OCI-LY7 (cell line): ENCODE data around the gene LYRM4. TPM values are rescaled to one million over a fixed set of nuclear protein-coding genes. Genes with fewer than 3 reads are reported as not detected.

ENCODE experiments used
- BruUV-seq: library from RNA; stranded (reverse); fragments of 400-500 nt; replicated peaks from 2 replicates; lab custom pipeline; 2021; lab: Mats Ljungman, UMichigan
- CTCF ChIA-PET: fragments of 300-600 bp; sonication (Branson Sonifier 250); formaldehyde crosslinking; loops from one replicate; lab custom pipeline; 2022; ENCODE audit warnings: antibody characterized with exemption; ENCODE audit not compliant: unreplicated experiment; lab: Charles Lee
- POLR2A ChIA-PET: fragments of 300-600 bp; sonication (Branson Sonifier 250); formaldehyde crosslinking; loops from one replicate; lab custom pipeline; 2022; ENCODE audit warnings: antibody characterized with exemption; lab: Charles Lee
- DNase-seq: peaks from one replicate; pipeline ENCODE4 v3.0.0-alpha.2; 2015; ENCODE audit warnings: low spot score
- H2AFZ ChIP-seq: fragments of 200-600 bp; sonication (generic), shearing (Covaris generic); 2 replicates; pipeline ENCODE4 v1.6.1; 2014; ENCODE audit warnings: mild to moderate bottlenecking, antibody characterized with exemption, low read length, moderate library complexity
- H3K27ac ChIP-seq: fragments of 200-600 bp; sonication (generic); 2 replicates; pipeline ENCODE4 v1.5.1; 2014; ENCODE audit warnings: mixed run types, low read depth, mild to moderate bottlenecking, moderate library complexity, low read length, inconsistent platforms; ENCODE audit not compliant: poor library complexity, severe bottlenecking
- H3K36me3 ChIP-seq: fragments of 200-600 bp; sonication (generic); 2 replicates; pipeline ENCODE4 v1.6.1; 2014; ENCODE audit warnings: mild to moderate bottlenecking, antibody characterized with exemption, low read length, moderate library complexity, mixed read lengths; ENCODE audit not compliant: insufficient read depth
- H3K4me1 ChIP-seq: fragments of 200-600 bp; sonication (generic); 2 replicates; pipeline ENCODE4 v1.5.1; 2014; ENCODE audit warnings: mild to moderate bottlenecking, low read length; ENCODE audit not compliant: insufficient read depth, poor library complexity, severe bottlenecking
- H3K4me2 ChIP-seq: fragments of 200-600 bp; sonication (generic); 2 replicates; pipeline ENCODE4 v1.6.1; 2014; ENCODE audit warnings: mild to moderate bottlenecking, low read length
- H3K4me3 ChIP-seq: fragments of 200-600 bp; sonication (generic); 2 replicates; pipeline ENCODE4 v1.5.1; 2014; ENCODE audit warnings: mild to moderate bottlenecking, low read depth, low read length; ENCODE audit not compliant: poor library complexity, severe bottlenecking
- H3K79me2 ChIP-seq: fragments of 200-600 bp; sonication (generic); 2 replicates; pipeline ENCODE4 v1.6.1; 2016; ENCODE audit warnings: low read depth, mild to moderate bottlenecking, low read length, moderate library complexity, mixed read lengths; ENCODE audit not compliant: insufficient read depth
- H3K9me2 ChIP-seq: fragments of 200-600 bp; sonication (generic); 2 replicates; pipeline ENCODE4 v1.6.1; 2016; ENCODE audit warnings: mild to moderate bottlenecking, low read length, mixed read lengths; ENCODE audit not compliant: insufficient read depth
- H3K9me3 ChIP-seq: fragments of 200-600 bp; sonication (generic); 2 replicates; pipeline ENCODE4 v1.6.1; 2014; ENCODE audit warnings: mild to moderate bottlenecking, mixed run types, low read length, mixed read lengths
- H4K20me1 ChIP-seq: fragments of 200-600 bp; sonication (generic); 2 replicates; pipeline ENCODE4 v1.6.1; 2014; ENCODE audit warnings: mild to moderate bottlenecking, antibody characterized with exemption, low read length, moderate library complexity, mixed read lengths; ENCODE audit not compliant: insufficient read depth
- EZH2phosphoT487 ChIP-seq: fragments of 200-600 bp; sonication (generic); IDR thresholded peaks from 2 replicates; pipeline ENCODE4 v1.6.1; 2018; ENCODE audit warnings: low read depth, borderline replicate concordance, mild to moderate bottlenecking, mixed run types, antibody characterized with exemption, low read length, moderate library complexity, mixed read lengths
- intact Hi-C: fragments of 100-400 bp; cut with micrococcal nuclease; formaldehyde crosslinking; loops from one replicate; pipeline ENCODE4 v1.10.0; 2022; ENCODE audit not compliant: unreplicated experiment
- total RNA-seq, 2 experiments: library from RNA; depleted of rRNA in 1 of 2; stranded (reverse); fragments of >200 nt in 1 of 2; shearing (Covaris generic) in 1 of 2; gene quantifications; 2 replicates each; pipeline ENCODE4 v1.2.3, GENCODE V29; 2014 to 2022
- TF ChIP-seq, protein P1 (sequence below): fragments of 200-600 bp; sonication (generic); conservative IDR thresholded peaks from 2 replicates; pipeline ENCODE4 v1.5.1; 2014; ENCODE audit warnings: mild to moderate bottlenecking, antibody characterized with exemption, low read length, moderate library complexity, mixed read lengths

LYRM4 gene
- total RNA-seq, 2 experiments from 2014 or later, result 19.6 to 34.3 TPM

DNA sequence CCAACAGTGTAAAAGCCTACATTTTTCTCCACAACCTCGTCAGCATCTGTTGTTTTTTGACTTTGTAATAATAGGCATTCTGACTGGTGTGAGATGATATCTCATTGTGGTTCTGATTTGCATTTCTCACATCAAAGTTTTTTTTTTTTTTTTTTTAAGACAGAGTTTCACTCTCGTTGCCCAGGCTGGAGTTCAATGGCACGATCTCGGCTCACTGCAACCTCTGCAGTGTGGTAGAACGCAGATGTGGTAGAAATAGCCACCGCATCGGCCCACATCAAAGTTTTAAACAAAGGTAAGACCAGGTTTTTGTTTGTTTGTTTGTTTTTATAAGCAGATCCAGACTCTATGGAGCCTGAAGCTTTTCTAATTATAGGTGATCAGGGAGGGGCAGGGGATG is 188.3 kb downstream of the LYRM4 start:
- Histone ChIP-seq H3K36me3 (no peaks in the 10 kb centered on the region), H4K20me1 (no peaks in the 10 kb centered on the region), H2AFZ (no peak overlapping the region), H3K27ac (no peak overlapping the region), H3K79me2 (no peaks in the 10 kb centered on the region), H3K9me2 (no peaks in the 10 kb centered on the region), H3K4me3 (no peak overlapping the region), H3K4me1 (no peaks in the 10 kb centered on the region), H3K4me2 (no peak overlapping the region), H3K9me3 (no peaks in the 10 kb centered on the region)
- DNase-seq, result no peak
- CTCF ChIA-PET, result no interaction called here
- POLR2A ChIA-PET, result no interaction called here
- intact Hi-C loops, result no loop called here
- no TSS peak for BruUV-seq
- TF ChIP-seq, protein P1, sequence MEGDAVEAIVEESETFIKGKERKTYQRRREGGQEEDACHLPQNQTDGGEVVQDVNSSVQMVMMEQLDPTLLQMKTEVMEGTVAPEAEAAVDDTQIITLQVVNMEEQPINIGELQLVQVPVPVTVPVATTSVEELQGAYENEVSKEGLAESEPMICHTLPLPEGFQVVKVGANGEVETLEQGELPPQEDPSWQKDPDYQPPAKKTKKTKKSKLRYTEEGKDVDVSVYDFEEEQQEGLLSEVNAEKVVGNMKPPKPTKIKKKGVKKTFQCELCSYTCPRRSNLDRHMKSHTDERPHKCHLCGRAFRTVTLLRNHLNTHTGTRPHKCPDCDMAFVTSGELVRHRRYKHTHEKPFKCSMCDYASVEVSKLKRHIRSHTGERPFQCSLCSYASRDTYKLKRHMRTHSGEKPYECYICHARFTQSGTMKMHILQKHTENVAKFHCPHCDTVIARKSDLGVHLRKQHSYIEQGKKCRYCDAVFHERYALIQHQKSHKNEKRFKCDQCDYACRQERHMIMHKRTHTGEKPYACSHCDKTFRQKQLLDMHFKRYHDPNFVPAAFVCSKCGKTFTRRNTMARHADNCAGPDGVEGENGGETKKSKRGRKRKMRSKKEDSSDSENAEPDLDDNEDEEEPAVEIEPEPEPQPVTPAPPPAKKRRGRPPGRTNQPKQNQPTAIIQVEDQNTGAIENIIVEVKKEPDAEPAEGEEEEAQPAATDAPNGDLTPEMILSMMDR, result no peak
- no peak for TF ChIP-seq EZH2phosphoT487

DNA sequence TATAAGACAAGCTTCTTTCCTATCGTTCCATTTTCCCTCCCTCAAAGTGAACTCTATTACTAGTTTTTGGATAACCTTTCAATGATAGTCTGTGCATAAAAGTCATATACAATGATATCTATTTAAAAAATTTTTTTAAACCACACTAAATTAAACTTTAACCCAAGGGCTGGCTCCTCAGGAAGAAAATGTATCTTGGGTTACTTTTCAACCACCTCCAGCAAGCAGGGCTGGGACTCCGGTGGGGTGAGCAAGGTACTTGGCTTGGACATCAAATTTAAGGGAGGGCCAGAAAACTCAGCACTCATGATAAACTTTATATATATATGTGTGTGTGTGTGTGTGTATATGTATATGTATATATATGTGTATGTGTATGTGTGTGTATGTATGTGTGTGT is 189.5 kb downstream of the LYRM4 start:
- Histone ChIP-seq H3K9me3 (no peaks in the 10 kb centered on the region), H3K27ac (no peak overlapping the region), H4K20me1 (no peaks in the 10 kb centered on the region), H3K4me3 (no peak overlapping the region), H3K36me3 (no peaks in the 10 kb centered on the region), H3K9me2 (no peaks in the 10 kb centered on the region), H3K4me2 (no peak overlapping the region), H3K79me2 (no peaks in the 10 kb centered on the region), H3K4me1 (no peaks in the 10 kb centered on the region), H2AFZ (no peak overlapping the region)
- TF ChIP-seq, protein P1, result no peak
- no peak for TF ChIP-seq EZH2phosphoT487
- intact Hi-C loops, result no loop called here
- CTCF ChIA-PET, result no interaction called here
- POLR2A ChIA-PET, result no interaction called here
- BruUV-seq, result no TSS peak
- DNase-seq, result no peak

DNA sequence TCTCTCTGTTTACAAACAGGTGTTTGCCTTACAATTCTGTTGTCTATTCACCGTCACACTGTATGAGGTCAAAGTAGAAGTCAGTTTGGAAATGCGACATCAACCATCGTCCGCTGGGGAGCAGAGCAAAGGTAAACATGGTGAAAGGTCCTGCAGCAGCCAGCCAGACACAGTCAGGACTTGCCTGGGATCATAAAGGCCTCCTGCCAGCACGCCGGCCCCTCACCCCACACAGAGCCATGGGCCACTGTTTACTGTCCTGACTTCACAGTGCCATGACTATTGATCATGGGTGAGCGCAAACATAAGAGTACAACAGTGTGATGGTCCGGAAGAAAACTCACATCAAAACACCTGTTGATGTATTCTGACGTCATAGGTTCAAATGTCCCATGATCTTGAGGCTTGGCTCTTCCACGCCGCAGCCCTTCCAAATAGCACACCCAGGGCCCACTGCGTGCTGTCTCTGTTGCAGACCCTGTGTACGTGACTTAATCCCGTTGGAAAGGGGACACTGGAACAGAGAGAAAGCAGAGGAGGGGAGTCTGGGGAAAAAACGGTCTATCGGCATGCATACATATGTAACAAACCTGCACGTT is 192.5 kb downstream of the LYRM4 start:
- Histone ChIP-seq H3K9me2 (no peaks in the 10 kb centered on the region), H3K27ac (no peak overlapping the region), H3K79me2 (no peaks in the 10 kb centered on the region), H3K4me1 (no peaks in the 10 kb centered on the region), H2AFZ (no peak overlapping the region), H4K20me1 (no peaks in the 10 kb centered on the region), H3K9me3 (no peaks in the 10 kb centered on the region), H3K4me2 (no peak overlapping the region), H3K4me3 (no peak overlapping the region), H3K36me3 (no peaks in the 10 kb centered on the region)
- no peak for TF ChIP-seq EZH2phosphoT487
- TF ChIP-seq, protein P1, result no peak
- no peak for DNase-seq
- no TSS peak for BruUV-seq
- intact Hi-C loops, result no loop called here
- POLR2A ChIA-PET, result no interaction called here
- CTCF ChIA-PET, result no interaction called here
